ENCODE results near the gene ACTG2.

DNA sequence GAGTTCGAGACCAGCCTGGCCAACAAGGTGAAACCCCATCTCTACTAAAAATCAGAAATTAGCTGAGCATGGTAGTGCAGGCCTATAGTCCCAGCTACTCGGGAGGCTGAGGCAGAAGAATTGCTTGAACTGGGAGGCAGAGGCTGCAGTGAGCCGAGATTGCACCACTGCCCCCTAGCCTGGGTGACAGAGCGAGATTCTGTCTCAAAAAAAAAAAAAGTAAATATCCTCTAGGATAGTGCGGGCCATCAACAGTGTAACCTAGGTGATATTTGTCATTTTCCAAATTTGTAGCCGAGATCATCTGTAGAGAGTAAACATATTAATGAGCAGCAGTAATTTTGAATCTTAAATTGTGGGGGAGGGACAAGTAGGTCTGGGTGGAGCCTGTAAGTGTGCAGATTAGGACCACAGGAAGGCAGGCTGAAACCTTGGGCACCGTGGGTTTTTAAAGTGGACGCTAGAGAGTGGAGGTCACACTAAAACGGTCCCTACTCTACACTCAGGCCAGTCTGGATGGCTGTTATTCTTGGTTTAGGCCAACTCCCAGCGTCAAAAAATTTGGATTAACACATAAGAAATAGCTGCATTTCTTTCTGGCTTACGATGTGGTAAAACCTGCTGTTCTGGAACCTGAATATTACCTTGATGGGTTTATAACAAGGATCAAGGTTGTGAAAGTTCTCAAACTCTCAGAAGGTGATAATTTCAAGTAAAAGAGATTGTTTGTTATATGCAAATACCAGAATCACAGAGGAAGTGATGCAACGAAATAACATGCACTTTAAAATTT, 69.2 kb downstream of the ACTG2 start:
- TF ChIP-seq, protein P1, sequence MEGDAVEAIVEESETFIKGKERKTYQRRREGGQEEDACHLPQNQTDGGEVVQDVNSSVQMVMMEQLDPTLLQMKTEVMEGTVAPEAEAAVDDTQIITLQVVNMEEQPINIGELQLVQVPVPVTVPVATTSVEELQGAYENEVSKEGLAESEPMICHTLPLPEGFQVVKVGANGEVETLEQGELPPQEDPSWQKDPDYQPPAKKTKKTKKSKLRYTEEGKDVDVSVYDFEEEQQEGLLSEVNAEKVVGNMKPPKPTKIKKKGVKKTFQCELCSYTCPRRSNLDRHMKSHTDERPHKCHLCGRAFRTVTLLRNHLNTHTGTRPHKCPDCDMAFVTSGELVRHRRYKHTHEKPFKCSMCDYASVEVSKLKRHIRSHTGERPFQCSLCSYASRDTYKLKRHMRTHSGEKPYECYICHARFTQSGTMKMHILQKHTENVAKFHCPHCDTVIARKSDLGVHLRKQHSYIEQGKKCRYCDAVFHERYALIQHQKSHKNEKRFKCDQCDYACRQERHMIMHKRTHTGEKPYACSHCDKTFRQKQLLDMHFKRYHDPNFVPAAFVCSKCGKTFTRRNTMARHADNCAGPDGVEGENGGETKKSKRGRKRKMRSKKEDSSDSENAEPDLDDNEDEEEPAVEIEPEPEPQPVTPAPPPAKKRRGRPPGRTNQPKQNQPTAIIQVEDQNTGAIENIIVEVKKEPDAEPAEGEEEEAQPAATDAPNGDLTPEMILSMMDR (IDR thresholded peaks at IDR 0.05; ENCODE audit: low read depth, low read length, missing input control), result no peak
- TF ChIP-seq TAF1 (conservative IDR thresholded peaks at IDR 0.05) (no peak), FOXA1 (IDR thresholded peaks at IDR 0.05) (no peak), SP1 (IDR thresholded peaks at IDR 0.05) (no peak)
- TF ChIP-seq, protein P2, sequence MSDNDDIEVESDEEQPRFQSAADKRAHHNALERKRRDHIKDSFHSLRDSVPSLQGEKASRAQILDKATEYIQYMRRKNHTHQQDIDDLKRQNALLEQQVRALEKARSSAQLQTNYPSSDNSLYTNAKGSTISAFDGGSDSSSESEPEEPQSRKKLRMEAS (IDR thresholded peaks at IDR 0.05), result no peak
- TF ChIP-seq, protein P3, sequence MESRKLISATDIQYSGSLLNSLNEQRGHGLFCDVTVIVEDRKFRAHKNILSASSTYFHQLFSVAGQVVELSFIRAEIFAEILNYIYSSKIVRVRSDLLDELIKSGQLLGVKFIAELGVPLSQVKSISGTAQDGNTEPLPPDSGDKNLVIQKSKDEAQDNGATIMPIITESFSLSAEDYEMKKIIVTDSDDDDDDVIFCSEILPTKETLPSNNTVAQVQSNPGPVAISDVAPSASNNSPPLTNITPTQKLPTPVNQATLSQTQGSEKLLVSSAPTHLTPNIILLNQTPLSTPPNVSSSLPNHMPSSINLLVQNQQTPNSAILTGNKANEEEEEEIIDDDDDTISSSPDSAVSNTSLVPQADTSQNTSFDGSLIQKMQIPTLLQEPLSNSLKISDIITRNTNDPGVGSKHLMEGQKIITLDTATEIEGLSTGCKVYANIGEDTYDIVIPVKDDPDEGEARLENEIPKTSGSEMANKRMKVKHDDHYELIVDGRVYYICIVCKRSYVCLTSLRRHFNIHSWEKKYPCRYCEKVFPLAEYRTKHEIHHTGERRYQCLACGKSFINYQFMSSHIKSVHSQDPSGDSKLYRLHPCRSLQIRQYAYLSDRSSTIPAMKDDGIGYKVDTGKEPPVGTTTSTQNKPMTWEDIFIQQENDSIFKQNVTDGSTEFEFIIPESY (IDR thresholded peaks at IDR 0.05), result no peak
